ENCODE data around the gene NDOR1. TPM values are rescaled to one million over a fixed set of nuclear protein-coding genes. Genes with fewer than 3 reads are reported as not detected.

The NDOR1 gene
- total and polyA plus RNA-seq, 4 donors = 4.5 to 22.0 (median 12.0) TPM

- Histone ChIP-seq H3K9ac (ENCODE audit: insufficient read depth in 1 of 2, low read length in 2 of 2) (no peak overlapping the region), H3K4me3 (no peak overlapping the region), H3K27ac (ENCODE audit: low read depth in 1 of 2, low read length in 1 of 2) (no peak overlapping the region), H3K9me3 (ENCODE audit: control insufficient read depth in 4 of 4, insufficient read depth in 3 of 4, low read length in 3 of 4) (peaks cover 0 to 3% (median 0%) of the 10 kb centered on the region in 4 donors), H3K36me3 (ENCODE audit: control insufficient read depth in 4 of 4, insufficient read depth in 4 of 4, low read length in 4 of 4) (no peaks in the 10 kb centered on the region), H3K27me3 (ENCODE audit: control insufficient read depth in 3 of 3, insufficient read depth in 3 of 3, low read length in 2 of 3) (peaks cover 3 to 69% (median 36%) of the 10 kb centered on the region in 3 donors), H3K4me1 (ENCODE audit: control insufficient read depth in 5 of 5, insufficient read depth in 5 of 5, low read length in 5 of 5) (peaks cover 0 to 7% (median 0%) of the 10 kb centered on the region in 5 donors)
- ATAC-seq (ENCODE audit: insufficient read depth, low FRiP score) (no peak), DNase-seq (no peak)
- no peak for TF ChIP-seq CTCF (IDR thresholded peaks at IDR 0.05; ENCODE audit: control extremely low read depth, extremely low read depth)
- WGBS, 2 donors = 25 to 29% methylated on average over 4 of the region's 4 CpGs
Measured at GRCh38 chr9:137158625-137159024, 46.9 kb upstream of the NDOR1 start.

- Histone ChIP-seq H3K9me3 (ENCODE audit: control insufficient read depth in 4 of 4, insufficient read depth in 3 of 4, low read length in 3 of 4) (peaks cover 0 to 3% (median 0%) of the 10 kb centered on the region in 4 donors), H3K9ac (ENCODE audit: insufficient read depth in 1 of 2, low read length in 2 of 2) (no peak overlapping the region), H3K27me3 (ENCODE audit: control insufficient read depth in 3 of 3, insufficient read depth in 3 of 3, low read length in 2 of 3) (peaks cover 3 to 76% (median 40%) of the 10 kb centered on the region in 3 donors), H3K4me1 (ENCODE audit: control insufficient read depth in 5 of 5, insufficient read depth in 5 of 5, low read length in 5 of 5) (peaks cover 0 to 7% (median 0%) of the 10 kb centered on the region in 5 donors), H3K27ac (ENCODE audit: low read depth in 1 of 2, low read length in 1 of 2) (no peak overlapping the region), H3K4me3 (no peak overlapping the region), H3K36me3 (ENCODE audit: control insufficient read depth in 4 of 4, insufficient read depth in 4 of 4, low read length in 4 of 4) (no peaks in the 10 kb centered on the region)
- WGBS, 2 donors = 35 to 41% methylated on average over 14 of the region's 14 CpGs
- no peak for TF ChIP-seq CTCF (IDR thresholded peaks at IDR 0.05; ENCODE audit: control extremely low read depth, extremely low read depth)
- no peak for DNase-seq
- ATAC-seq (ENCODE audit: insufficient read depth, low FRiP score) = no peak
Measured at GRCh38 chr9:137159105-137160053, 46.1 kb upstream of the NDOR1 start.

DNA sequence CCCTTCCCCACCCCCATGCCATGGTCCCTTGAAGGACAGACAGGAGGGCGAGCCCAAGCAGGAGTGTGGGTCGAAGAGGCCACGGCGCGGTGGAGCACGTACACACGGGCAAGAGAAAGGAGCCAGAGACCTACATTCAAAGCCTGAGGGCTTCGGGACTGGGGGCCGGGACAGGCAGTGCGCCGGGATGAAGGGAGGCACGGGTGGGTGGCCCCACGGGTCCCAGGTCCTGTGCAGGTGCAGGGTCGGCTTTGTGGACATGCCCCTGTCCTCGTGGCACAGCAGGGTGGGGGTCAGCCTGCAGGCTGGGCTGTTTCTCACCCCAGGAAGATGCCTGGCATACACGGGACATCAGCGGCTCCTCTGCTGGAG, 45.5 kb upstream of the NDOR1 start:
- 63 to 75% methylated on average over 17 of the region's 17 CpGs for WGBS, 2 donors
- H3K27ac ChIP-seq (ENCODE audit: low read depth in 1 of 2, low read length in 1 of 2) = no peak overlapping the region
- no peak overlapping the region for H3K9ac ChIP-seq (ENCODE audit: insufficient read depth in 1 of 2, low read length in 2 of 2)
- no peak overlapping the region for H3K4me3 ChIP-seq
- H3K27me3 ChIP-seq (ENCODE audit: control insufficient read depth in 3 of 3, insufficient read depth in 3 of 3, low read length in 2 of 3) = peaks cover 3 to 74% (median 42%) of the 10 kb centered on the region in 3 donors
- no peak for ATAC-seq (ENCODE audit: insufficient read depth, low FRiP score)
- H3K36me3 ChIP-seq (ENCODE audit: control insufficient read depth in 4 of 4, insufficient read depth in 4 of 4, low read length in 4 of 4) = no peaks in the 10 kb centered on the region
- DNase-seq = no peak
- peaks cover 0 to 3% (median 0%) of the 10 kb centered on the region in 4 donors for H3K9me3 ChIP-seq (ENCODE audit: control insufficient read depth in 4 of 4, insufficient read depth in 3 of 4, low read length in 3 of 4)
- peaks cover 0 to 7% (median 0%) of the 10 kb centered on the region in 5 donors for H3K4me1 ChIP-seq (ENCODE audit: control insufficient read depth in 5 of 5, insufficient read depth in 5 of 5, low read length in 5 of 5)
- no peak for TF ChIP-seq CTCF (IDR thresholded peaks at IDR 0.05; ENCODE audit: control extremely low read depth, extremely low read depth)
